SK-N-SH (cell line): ENCODE data around the gene SMCO2. TPM values are rescaled to one million over a fixed set of nuclear protein-coding genes. Genes with fewer than 3 reads are reported as not detected.

ENCODE experiments used
- CTCF ChIA-PET: fragments of 300-600, 350-600 bp; formaldehyde crosslinking; extraction: SDS; loops from one replicate; lab custom pipeline; 2021; lab: Yijun Ruan, JAX
- POLR2A ChIA-PET: fragments of 350-600 bp; sonication (Branson Sonifier 250); formaldehyde crosslinking; extraction: SDS; loops from one replicate; lab custom pipeline; 2020; ENCODE audit warnings: antibody characterized with exemption, inconsistent platforms; lab: Yijun Ruan, JAX
- DNase-seq: peaks from one replicate; pipeline ENCODE4 v3.0.0; 2012
- H2AFZ ChIP-seq: fragments of 200-600 bp; sonication (generic); 2 replicates; pipeline ENCODE4 v1.8.1; 2016; ENCODE audit warnings: antibody characterized with exemption, mild to moderate bottlenecking, low read depth
- H3F3A ChIP-seq: fragments of 200-600 bp; sonication (generic); replicated peaks from 2 replicates; pipeline ENCODE3; 2016; ENCODE audit warnings: antibody characterized with exemption, mild to moderate bottlenecking; ENCODE audit not compliant: insufficient read depth
- H3K27ac ChIP-seq, 2 experiments: fragments of 200-500 bp in 1 of 2; fragments of 200-600 bp in 1 of 2; sonication (Bioruptor generic) in 1 of 2; sonication (generic), shearing (Covaris generic) in 1 of 2; 2 replicates each; pipeline versions ENCODE4 v1.5.1 to v1.6.1; 2014 to 2016; ENCODE audit warnings: low read depth in 2 of 2, inconsistent platforms in 1 of 2, low read length in 1 of 2, mild to moderate bottlenecking in 1 of 2, mixed read lengths in 1 of 2
- H3K27me3 ChIP-seq: fragments of 200-600 bp; sonication (generic), shearing (Covaris generic); 2 replicates; pipeline ENCODE4 v1.6.1; 2016; ENCODE audit warnings: mixed run types; ENCODE audit not compliant: insufficient read depth
- H3K36me3 ChIP-seq, 2 experiments: fragments of 200-500 bp in 1 of 2; fragments of 200-600 bp in 1 of 2; sonication (Bioruptor generic) in 1 of 2; sonication (generic) in 1 of 2; replicated peaks in 1 of 2; 2 replicates each; pipeline versions ENCODE3 to v1.5.1; 2014 to 2016; ENCODE audit warnings: low read length in 1 of 2, mild to moderate bottlenecking in 1 of 2; ENCODE audit not compliant: insufficient read depth in 2 of 2, control insufficient read depth in 1 of 2
- H3K4me1 ChIP-seq, 2 experiments: fragments of 200-500 bp in 1 of 2; fragments of 200-600 bp in 1 of 2; sonication (Bioruptor generic) in 1 of 2; sonication (generic), shearing (Covaris generic) in 1 of 2; 2 replicates each; pipeline versions ENCODE4 v1.5.1 to v1.6.1; 2014 to 2016; ENCODE audit warnings: low read depth in 1 of 2, low read length in 1 of 2, mixed run types in 1 of 2; ENCODE audit not compliant: insufficient read depth in 2 of 2, control insufficient read depth in 1 of 2
- H3K4me2 ChIP-seq: fragments of 200-600 bp; sonication (generic), shearing (Covaris generic); 2 replicates; pipeline ENCODE4 v1.6.1; 2017; ENCODE audit warnings: mixed run types
- H3K4me3 ChIP-seq, 2 experiments: fragments of 200-500 bp in 1 of 2; fragments of 200-600 bp in 1 of 2; sonication (Bioruptor generic) in 1 of 2; sonication (generic), shearing (Covaris generic) in 1 of 2; 2 replicates each; pipeline versions ENCODE4 v1.5.1 to v1.8.1; 2014 to 2016; ENCODE audit warnings: low read depth in 2 of 2, inconsistent platforms in 1 of 2, low read length in 1 of 2, mild to moderate bottlenecking in 1 of 2, mixed read lengths in 1 of 2, moderate library complexity in 1 of 2
- H3K79me2 ChIP-seq: fragments of 200-600 bp; sonication (generic); 2 replicates; pipeline ENCODE4 v1.8.1; 2017; ENCODE audit warnings: mild to moderate bottlenecking; ENCODE audit not compliant: insufficient read depth
- H3K9ac ChIP-seq: fragments of 200-600 bp; sonication (generic); 2 replicates; pipeline ENCODE4 v1.6.1; 2017; ENCODE audit warnings: mixed run types
- H3K9me2 ChIP-seq: fragments of 200-600 bp; sonication (generic); 2 replicates; pipeline ENCODE4 v1.6.1; 2017; ENCODE audit warnings: mixed run types
- H3K9me3 ChIP-seq: fragments of 200-600 bp; sonication (generic); 2 replicates; pipeline ENCODE4 v1.6.1; 2017; ENCODE audit warnings: mixed run types, mild to moderate bottlenecking, moderate library complexity
- H4K20me1 ChIP-seq: fragments of 200-600 bp; sonication (generic); 2 replicates; pipeline ENCODE4 v1.6.1; 2017; ENCODE audit warnings: mild to moderate bottlenecking, mixed run types; ENCODE audit not compliant: insufficient read depth
- CTCF ChIP-seq: fragments of 200-600 bp; sonication (generic); IDR thresholded peaks from 2 replicates; pipeline ENCODE4 v1.6.1; 2017; ENCODE audit warnings: antibody characterized with exemption, mild to moderate bottlenecking, moderate library complexity
- EZH2phosphoT487 ChIP-seq: fragments of 200-600 bp; sonication (generic); IDR thresholded peaks from 2 replicates; pipeline ENCODE4 v1.6.1; 2017; ENCODE audit warnings: low read depth, mixed run types, mild to moderate bottlenecking, antibody characterized with exemption, moderate library complexity, borderline replicate concordance
- FOSL2 ChIP-seq: IDR thresholded peaks from 2 replicates; pipeline ENCODE4 v1.4.0; 2012; ENCODE audit warnings: low read depth, mild to moderate bottlenecking, moderate library complexity, borderline replicate concordance
- FOXJ3 ChIP-seq: sonication (generic); formaldehyde crosslinking; IDR thresholded peaks from 2 replicates; pipeline ENCODE4 v1.5.1; 2020; ENCODE audit warnings: mild to moderate bottlenecking, missing genetic modification reagents
- FOXM1 ChIP-seq: IDR thresholded peaks from 2 replicates; pipeline ENCODE4 v1.4.0; 2012; ENCODE audit warnings: low read depth, mild to moderate bottlenecking
- IRF3 ChIP-seq: fragments of 150-350 bp; IDR thresholded peaks from 2 replicates; pipeline ENCODE4 v1.6.1; 2016; ENCODE audit warnings: mild to moderate bottlenecking, low read depth, low read length
- JUND ChIP-seq: IDR thresholded peaks from 2 replicates; pipeline ENCODE4 v1.4.0; 2012
- MXI1 ChIP-seq: IDR thresholded peaks from 2 replicates; pipeline ENCODE4 v1.6.1; 2012; ENCODE audit warnings: mild to moderate bottlenecking, low read depth, low read length, improper control_type of control experiment
- RCOR1 ChIP-seq: fragments of 150-350 bp; IDR thresholded peaks from 2 replicates; pipeline ENCODE4 v1.6.1; 2017; ENCODE audit warnings: antibody characterized with exemption, low read length
- RXRA ChIP-seq: IDR thresholded peaks from 2 replicates; pipeline ENCODE4 v1.4.0; 2012; ENCODE audit warnings: low read depth, mild to moderate bottlenecking, borderline replicate concordance
- SIN3A ChIP-seq: IDR thresholded peaks from 2 replicates; pipeline ENCODE4 v1.6.1; 2012; ENCODE audit warnings: low read depth, mild to moderate bottlenecking, low read length, moderate library complexity, borderline replicate concordance
- SMC3 ChIP-seq: IDR thresholded peaks from 2 replicates; pipeline ENCODE4 v1.6.1; 2012; ENCODE audit warnings: low read depth, low read length, improper control_type of control experiment
- TAF1 ChIP-seq: IDR thresholded peaks from 2 replicates; pipeline ENCODE4 v1.6.1; 2012; ENCODE audit warnings: low read depth, mild to moderate bottlenecking, low read length, moderate library complexity, borderline replicate concordance
- TCF12 ChIP-seq: IDR thresholded peaks from 2 replicates; pipeline ENCODE4 v1.4.0; 2012
- USF1 ChIP-seq: IDR thresholded peaks from 2 replicates; pipeline ENCODE4 v1.4.0; 2012; ENCODE audit warnings: low read depth, borderline replicate concordance
- YY1 ChIP-seq: IDR thresholded peaks from 2 replicates; pipeline ENCODE4 v1.4.0; 2012; ENCODE audit warnings: low read depth, mild to moderate bottlenecking
- ZBTB33 ChIP-seq: IDR thresholded peaks from 2 replicates; pipeline ENCODE4 v1.4.0; 2012; ENCODE audit warnings: low read depth, borderline replicate concordance
- WGBS: methylation state at CpG from one replicate; pipeline ENCODE4 v1.1.6; 2017; ENCODE audit warnings: low lambda C conversion rate; 5-methylcytosine and 5-hydroxymethylcytosine counted together
- polyA plus RNA-seq, 3 experiments: library from polyadenylated mRNA; depleted of rRNA; stranded (reverse); fragments of >200 nt; gene quantifications; 2 replicates each; pipeline ENCODE4 v1.2.3, GENCODE V29; 2012

Gene SMCO2
- polyA plus RNA-seq, 1 of the 3 experiments (the other 2 are of a cell fraction), result 0.21 TPM

GRCh38 chr12:27534765-27535161, 88.2 kb downstream of the SMCO2 start:
- WGBS, result 87% methylated on average over 1 of the region's 1 CpG
- Histone ChIP-seq H4K20me1 (peaks cover 94% of the 10 kb centered on the region), H3K4me2 (no peak overlapping the region)

More at GRCh38 chr12:27534765-27535161, 88.2 kb downstream of the SMCO2 start:
- no peaks in the 10 kb centered on the region for H3K9me2 ChIP-seq
- no peaks in the 10 kb centered on the region for H3K27me3 ChIP-seq
- no peak overlapping the region for H3K4me3 ChIP-seq
- no peaks in the 10 kb centered on the region for H3K9me3 ChIP-seq
- no peak overlapping the region for H2AFZ ChIP-seq
- peak overlapping the region; percentile 40 to 48; a peak in 2 of 4 replicates for H3K27ac ChIP-seq
- H3F3A ChIP-seq, result peaks cover 10% of the 10 kb centered on the region
- ChIA-PET POLR2A (no interaction called here), CTCF (no interaction called here)
- H3K36me3 ChIP-seq, result peaks cover 12 to 48% of the 10 kb centered on the region in 2 experiments
- DNase-seq, result no peak
- H3K4me1 ChIP-seq, result peaks cover 2 to 22% of the 10 kb centered on the region in 2 experiments; a peak in 3 of 4 replicates
- H3K9ac ChIP-seq, result no peak overlapping the region
- peaks cover 100% of the 10 kb centered on the region for H3K79me2 ChIP-seq
- TF ChIP-seq FOSL2 (no peak), USF1 (no peak), ZBTB33 (no peak), EZH2phosphoT487 (no peak), MXI1 (no peak), CTCF (no peak), FOXJ3 (no peak), FOXM1 (no peak), RCOR1 (no peak), TCF12 (no peak), TAF1 (no peak), RXRA (no peak), SIN3A (no peak), SMC3 (no peak), YY1 (no peak), JUND (no peak), IRF3 (no peak)
